Measurements from ENCODE around the gene ADTRP.

The ADTRP gene

GRCh38 chr6:11778648-11779328 lies at the start of gene ADTRP:
ADTRP (minus strand) TSS chr6:11778803; CDS start chr6:11778759, 44 bp downstream.
- DNase-seq = no peak

- DNase-seq = no peak
These were observed 48.2 kb upstream of the ADTRP start for GRCh38 chr6:11826779-11827178.

- DNase-seq = peak; percentile 44
These were observed 46.4 kb upstream of the ADTRP start for GRCh38 chr6:11824986-11825385.

GRCh38 chr6:11822346-11822745 lies 43.7 kb upstream of the ADTRP start:
- DNase-seq = no peak

- DNase-seq = no peak
These were observed 43.2 kb upstream of the ADTRP start for GRCh38 chr6:11821781-11822180.

- DNase-seq = no peak
These were observed 42.2 kb upstream of the ADTRP start for GRCh38 chr6:11820821-11821220.

- no peak for DNase-seq
These were observed 40.9 kb upstream of the ADTRP start for GRCh38 chr6:11819486-11819885.

- DNase-seq = peak; percentile 55
These were observed 36.6 kb upstream of the ADTRP start for GRCh38 chr6:11815231-11815630.

GRCh38 chr6:11814819-11815218 lies 36.2 kb upstream of the ADTRP start:
- no peak for DNase-seq

GRCh38 chr6:11814106-11814505 lies 35.5 kb upstream of the ADTRP start:
- no peak for DNase-seq

- no peak for DNase-seq
These were observed 35.0 kb upstream of the ADTRP start for GRCh38 chr6:11813606-11814005.

- DNase-seq = no peak
These were observed 34.3 kb upstream of the ADTRP start for GRCh38 chr6:11812951-11813350.

GRCh38 chr6:11812439-11812838 lies 33.8 kb upstream of the ADTRP start:
- no peak for DNase-seq

- DNase-seq = no peak
These were observed 33.2 kb upstream of the ADTRP start for GRCh38 chr6:11811644-11812264.

- no peak for DNase-seq
These were observed 32.4 kb upstream of the ADTRP start for GRCh38 chr6:11810854-11811643.

GRCh38 chr6:11810039-11810541 lies 31.5 kb upstream of the ADTRP start:
- DNase-seq = peak; percentile 77

GRCh38 chr6:11808054-11808453 lies 29.5 kb upstream of the ADTRP start:
- no peak for DNase-seq

GRCh38 chr6:11806561-11807317 lies 28.1 kb upstream of the ADTRP start:
- DNase-seq = no peak

GRCh38 chr6:11805259-11806053 lies 26.9 kb upstream of the ADTRP start:
- DNase-seq = no peak

- peak; percentile 28 for DNase-seq
These were observed 26.1 kb upstream of the ADTRP start for GRCh38 chr6:11804701-11805100.

GRCh38 chr6:11804135-11804534 lies 25.5 kb upstream of the ADTRP start:
- DNase-seq = no peak

GRCh38 chr6:11803591-11803971 lies 25.0 kb upstream of the ADTRP start:
- no peak for DNase-seq
